Pericardium fibroblast (primary cell): ENCODE results near the gene PCNX1. TPM values are rescaled to one million over a fixed set of nuclear protein-coding genes. Genes with fewer than 3 reads are reported as not detected.

Experiments used
- total RNA-seq: library from RNA; depleted of rRNA; stranded (reverse); fragments of >200 nt; gene quantifications from 2 replicates; pipeline ENCODE4 v1.2.3, GENCODE V29; 2015

PCNX1 gene
- 17.5 and 26.1 TPM in 2 replicates for total RNA-seq

DNA sequence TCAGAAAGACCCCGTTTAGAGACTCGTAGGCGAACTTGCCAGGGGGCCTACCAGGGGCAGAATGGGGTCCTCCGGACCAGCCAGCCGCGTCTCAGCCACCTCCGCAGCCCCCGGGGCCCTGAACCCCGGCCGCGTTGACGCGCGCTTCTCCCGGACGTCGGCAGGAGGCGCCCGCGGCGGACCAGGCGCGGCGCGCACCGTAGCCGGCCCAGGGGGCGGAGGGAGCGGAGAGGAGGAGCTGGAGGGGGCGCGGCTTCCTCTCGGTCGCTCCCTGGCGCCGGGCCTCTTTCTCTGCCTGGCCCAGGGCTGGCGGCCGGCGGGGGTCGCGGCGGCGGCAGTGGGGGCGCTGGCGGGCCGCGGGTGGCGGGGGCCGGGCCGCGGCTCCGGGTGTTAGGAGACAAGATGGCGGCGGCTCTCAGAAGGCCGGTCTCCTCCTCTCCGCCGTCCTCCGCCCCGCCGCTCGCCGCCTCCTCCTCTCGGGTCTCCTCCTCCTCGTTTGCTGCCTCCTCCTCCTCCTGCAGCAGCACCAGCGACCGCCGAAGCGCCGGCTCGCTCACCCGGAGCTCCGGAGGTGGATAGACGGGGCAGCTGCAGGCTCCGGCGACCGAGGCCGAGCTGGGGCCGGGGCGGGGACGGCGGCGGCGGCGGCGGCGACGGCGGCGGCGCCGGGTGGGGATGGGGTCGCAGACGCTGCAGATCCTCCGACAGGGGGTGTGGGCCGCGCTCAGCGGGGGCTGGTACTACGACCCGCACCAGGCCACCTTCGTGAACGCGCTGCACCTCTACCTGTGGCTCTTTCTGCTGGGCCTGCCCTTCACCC is at the start of gene PCNX1:
TSS of gene PCNX1 (plus strand) at position 284 of the 820 bp plus-strand sequence. CDS start at position 676, 392 bp downstream.

Other genes with a start within 250 kb of the PCNX1 start
- gene MAP3K9, start 97.9 kb upstream of the PCNX1 start, total RNA-seq = under 0.01 and 0.12 TPM in 2 replicates